Fibroblast of villous mesenchyme (primary cell): ENCODE data around the gene RALB. TPM values are rescaled to one million over a fixed set of nuclear protein-coding genes. Genes with fewer than 3 reads are reported as not detected.

Experiments used
- DNase-seq: peaks from one replicate; pipeline ENCODE4 v3.0.0-alpha.2; 2010; ENCODE audit warnings: low read depth
- H3K4me3 ChIP-seq: 2 replicates; pipeline ENCODE4 v1.5.1; 2011; ENCODE audit warnings: low read depth, mild to moderate bottlenecking, low read length
- total RNA-seq: library from RNA; depleted of rRNA; stranded (reverse); fragments of >200 nt; gene quantifications from 2 replicates; pipeline ENCODE4 v1.2.3, GENCODE V29; 2012
- TF ChIP-seq, protein P1 (sequence below): IDR thresholded peaks from 2 replicates; pipeline ENCODE4 v1.5.1; 2012; ENCODE audit warnings: low read depth, mild to moderate bottlenecking, low read length; ENCODE audit not compliant: insufficient read depth

RALB gene
- total RNA-seq, 1 donor = 66.9 TPM

DNA sequence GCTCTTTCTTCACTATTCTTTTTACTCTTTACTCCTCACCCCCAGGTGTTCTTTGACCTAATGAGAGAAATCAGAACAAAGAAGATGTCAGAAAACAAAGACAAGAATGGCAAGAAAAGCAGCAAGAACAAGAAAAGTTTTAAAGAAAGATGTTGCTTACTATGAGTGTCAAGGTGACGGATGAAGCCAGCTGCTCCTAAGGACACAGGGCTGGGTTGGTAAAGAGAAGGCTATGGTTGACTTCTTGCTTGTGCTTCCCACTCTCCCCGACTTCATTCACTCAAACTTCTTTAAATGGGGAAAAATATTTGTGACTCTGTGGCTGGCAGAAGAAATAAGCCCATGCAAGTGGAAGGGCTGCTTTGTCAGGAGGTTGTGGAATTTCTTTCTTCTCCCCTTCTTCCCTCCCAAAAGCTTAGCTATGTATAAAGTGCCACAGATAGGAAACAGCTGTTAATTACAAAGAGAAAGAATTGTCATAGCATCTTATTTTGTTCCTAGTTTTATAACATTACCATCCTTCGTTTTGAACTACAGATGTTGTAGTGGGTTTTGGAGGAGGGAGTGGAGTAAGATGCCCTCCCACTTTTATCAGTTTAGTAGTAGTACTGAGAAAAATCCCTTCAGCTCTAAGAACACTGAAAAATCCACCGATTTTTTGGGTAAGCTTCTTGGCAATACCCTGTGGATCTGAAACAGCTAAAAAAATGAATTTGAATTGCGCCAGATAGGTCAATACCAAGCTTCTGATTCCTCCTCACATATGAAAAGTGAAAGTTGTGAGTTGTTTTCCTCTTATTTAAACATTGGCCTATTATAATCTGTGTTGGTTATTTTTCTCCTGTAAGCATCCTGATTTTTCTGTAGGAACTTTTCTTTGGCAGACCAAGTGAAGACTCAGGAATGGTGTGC is 40.7 kb downstream of the RALB start:
- no peak for DNase-seq
- H3K4me3 ChIP-seq = no peak overlapping the region
- TF ChIP-seq, protein P1, sequence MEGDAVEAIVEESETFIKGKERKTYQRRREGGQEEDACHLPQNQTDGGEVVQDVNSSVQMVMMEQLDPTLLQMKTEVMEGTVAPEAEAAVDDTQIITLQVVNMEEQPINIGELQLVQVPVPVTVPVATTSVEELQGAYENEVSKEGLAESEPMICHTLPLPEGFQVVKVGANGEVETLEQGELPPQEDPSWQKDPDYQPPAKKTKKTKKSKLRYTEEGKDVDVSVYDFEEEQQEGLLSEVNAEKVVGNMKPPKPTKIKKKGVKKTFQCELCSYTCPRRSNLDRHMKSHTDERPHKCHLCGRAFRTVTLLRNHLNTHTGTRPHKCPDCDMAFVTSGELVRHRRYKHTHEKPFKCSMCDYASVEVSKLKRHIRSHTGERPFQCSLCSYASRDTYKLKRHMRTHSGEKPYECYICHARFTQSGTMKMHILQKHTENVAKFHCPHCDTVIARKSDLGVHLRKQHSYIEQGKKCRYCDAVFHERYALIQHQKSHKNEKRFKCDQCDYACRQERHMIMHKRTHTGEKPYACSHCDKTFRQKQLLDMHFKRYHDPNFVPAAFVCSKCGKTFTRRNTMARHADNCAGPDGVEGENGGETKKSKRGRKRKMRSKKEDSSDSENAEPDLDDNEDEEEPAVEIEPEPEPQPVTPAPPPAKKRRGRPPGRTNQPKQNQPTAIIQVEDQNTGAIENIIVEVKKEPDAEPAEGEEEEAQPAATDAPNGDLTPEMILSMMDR = no peak

DNA sequence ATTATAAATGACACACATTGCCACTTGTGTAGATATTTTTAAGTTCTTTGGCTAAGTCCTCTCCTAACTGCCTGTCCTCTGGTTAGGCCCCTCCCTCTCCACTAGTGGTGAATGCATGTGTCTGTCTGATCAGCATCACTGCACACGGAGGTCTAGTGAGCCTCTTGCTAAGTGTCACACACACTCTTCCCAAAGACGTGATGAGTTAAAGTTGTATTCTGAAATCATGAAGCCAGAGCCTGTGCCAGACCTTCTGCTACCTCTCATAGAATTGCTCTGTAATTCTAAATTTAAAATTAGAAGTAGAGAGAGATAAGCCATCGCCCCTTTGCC is 41.3 kb downstream of the RALB start:
- no peak overlapping the region for H3K4me3 ChIP-seq
- no peak for DNase-seq
- TF ChIP-seq, protein P1 = no peak

DNA sequence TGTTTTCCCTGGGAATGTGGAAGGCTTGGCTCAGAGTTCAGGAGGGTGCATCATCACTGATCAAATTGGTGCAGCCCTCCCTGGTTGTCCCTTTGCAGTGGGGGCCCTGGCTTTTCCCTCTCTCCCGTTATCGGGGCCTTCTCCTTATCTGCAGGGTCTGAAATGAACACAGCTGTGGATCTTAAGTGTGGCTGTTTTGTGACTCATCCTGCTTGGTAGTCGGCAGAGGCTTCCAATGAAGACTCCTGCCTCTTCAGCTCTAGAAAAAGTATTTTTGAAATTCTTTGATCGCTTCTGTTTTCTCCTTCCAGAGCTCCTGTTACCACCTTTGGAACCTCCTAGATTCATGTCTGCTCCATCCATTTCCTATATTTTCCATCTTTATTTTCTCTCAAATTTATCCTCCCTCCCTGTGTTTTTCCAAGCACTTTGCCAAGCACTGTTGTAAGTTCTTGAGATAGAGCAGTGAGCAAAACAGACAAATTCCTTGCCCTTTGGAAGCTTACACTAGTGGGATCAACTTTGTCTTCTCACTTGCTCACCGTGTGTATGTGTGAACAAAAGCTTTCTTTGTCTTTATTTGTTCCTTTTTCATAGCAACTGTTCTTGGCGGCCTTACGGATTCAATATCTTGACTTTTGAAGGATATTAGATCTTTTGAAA is 45.7 kb downstream of the RALB start:
- TF ChIP-seq, protein P1 = no peak
- H3K4me3 ChIP-seq = no peak overlapping the region
- DNase-seq = peak; percentile 76

- TF ChIP-seq, protein P1 = no peak
- H3K4me3 ChIP-seq = no peak overlapping the region
- no peak for DNase-seq
These were observed 46.4 kb downstream of the RALB start for GRCh38 chr2:120299004-120299403.

- no peak overlapping the region for H3K4me3 ChIP-seq
- DNase-seq = no peak
- TF ChIP-seq, protein P1 = no peak
These were observed 46.9 kb downstream of the RALB start for GRCh38 chr2:120299561-120299960.

- no peak overlapping the region for H3K4me3 ChIP-seq
- TF ChIP-seq, protein P1 = no peak
- DNase-seq = no peak
These were observed 47.7 kb downstream of the RALB start for GRCh38 chr2:120300385-120300784.

- TF ChIP-seq, protein P1 = no peak
- DNase-seq = no peak
- H3K4me3 ChIP-seq = no peak overlapping the region
These were observed 48.6 kb downstream of the RALB start for GRCh38 chr2:120301284-120301683.
